Ovary (tissue), 9 donors: ENCODE data around the gene FOXE1. TPM values are rescaled to one million over a fixed set of nuclear protein-coding genes. Genes with fewer than 3 reads are reported as not detected.

Source experiments
- DNase-seq, 5 donors: peaks; one replicate each; pipeline ENCODE4 v3.0.0-alpha.2; 2019 to 2020
- H3K27ac ChIP-seq, 2 donors: fragments of 200-600 bp; one replicate each; pipeline versions ENCODE4 v1.5.1 to v1.8.0; 2019 to 2022
- H3K27me3 ChIP-seq: fragments of 200-600 bp; one replicate; pipeline ENCODE4 v1.8.0; 2022
- H3K36me3 ChIP-seq: fragments of 200-600 bp; sonication (generic); one replicate; pipeline ENCODE4 v1.5.1; 2019
- H3K4me1 ChIP-seq: one replicate; pipeline ENCODE4 v1.8.1; 2013; ENCODE audit warnings: mild to moderate bottlenecking, moderate library complexity; ENCODE audit not compliant: insufficient read depth
- H3K4me3 ChIP-seq: fragments of 200-600 bp; sonication (generic); one replicate; pipeline ENCODE4 v1.5.1; 2017
- H3K9me3 ChIP-seq, 2 donors: fragments of 200-600 bp in 1 of 2; sonication (generic) in 1 of 2; one replicate each; pipeline versions ENCODE4 v1.5.1 to v1.8.1; 2013 to 2019; ENCODE audit warnings: mild to moderate bottlenecking in 1 of 2, moderate library complexity in 1 of 2
- CTCF ChIP-seq, 3 donors: fragments of 450-650 bp in 2 of 3; fragments of 200-600 bp in 1 of 3; IDR thresholded peaks; one replicate each; pipeline versions ENCODE4 v1.5.1 to v1.8.0; 2016 to 2022; ENCODE audit warnings: antibody characterized with exemption in 3 of 3, mild to moderate bottlenecking in 1 of 3
- EP300 ChIP-seq: sonication (generic); formaldehyde crosslinking; IDR thresholded peaks from one replicate; pipeline ENCODE4 v1.6.1; 2017; ENCODE audit warnings: antibody characterized with exemption
- POLR2A ChIP-seq: fragments of 450-650 bp; IDR thresholded peaks from one replicate; pipeline ENCODE4 v1.6.1; 2017; ENCODE audit warnings: antibody characterized with exemption, mild to moderate bottlenecking, moderate library complexity
- WGBS, 3 donors: extraction: QIAGEN DNeasy Blood & Tissue Kit in 1 of 3; methylation state at CpG; one replicate each; pipeline versions ENCODE4 v1.1.5 to v1.1.7; 2013 to 2017; 5-methylcytosine and 5-hydroxymethylcytosine counted together
- intact Hi-C, 4 donors: fragments of 100-400 bp; cut with DNase I; formaldehyde crosslinking; loops; one replicate each; pipeline versions ENCODE4 v1.11.0 to v1.15.1; 2022 to 2023
- polyA plus RNA-seq, 2 donors: library from polyadenylated mRNA; stranded (reverse); fragments of 200-250 nt in 1 of 2; fragments of 350-450 nt in 1 of 2; fragmentation: Illumina TruSeq in 1 of 2; extraction: RNeasy Lipid Tissue Mini Kit (QIAGEN cat#74804) in 1 of 2; gene quantifications; one replicate each; pipeline ENCODE4 v1.2.3, GENCODE V29; 2013 to 2014
- total RNA-seq, 7 donors: library from RNA; depleted of rRNA in 2 of 7; stranded (reverse); fragments of >200 nt in 2 of 7; fragmentation: NEBNext Ultra II Directional in 3 of 7; extraction: Animal tissue kit (Norgen Biotek cat#: 25700) in 3 of 7; gene quantifications; one replicate each; pipeline versions ENCODE4 v1.1.0 to v1.2.4, GENCODE V29; 2016 to 2023
- donor health status: DM: no; HTN: no; CAD: no; lungs with moderate emphysema.
- donor health status: DM: no; HTN: no; CAD: no.
- donor health status: Bipolar disorder and iron deficiency.
- donor health status: DM: yes; HTN: yes; CAD: no.
- donor health status: DM: no; HTN: no; CAD: no.
- donor health status: DM: yes; HTN: yes; CAD: no.

The FOXE1 gene
- total and polyA plus RNA-seq, 9 donors: not detected

GRCh38 chr9:97889941-97890887 lies 37.2 kb downstream of the FOXE1 start:
- no peak for DNase-seq
- TF ChIP-seq EP300 (no peak), POLR2A (no peak), CTCF (IDR thresholded peaks at IDR 0.05) (no peak)
- H3K4me3 ChIP-seq: no peak overlapping the region
- no peaks in the 10 kb centered on the region for H3K36me3 ChIP-seq
- no peaks in the 10 kb centered on the region for H3K27me3 ChIP-seq
- H3K4me1 ChIP-seq: no peaks in the 10 kb centered on the region
- intact Hi-C loops: no loop called here
- no peak overlapping the region for H3K27ac ChIP-seq
- WGBS, 3 donors: 30 to 43% (median 35%) methylated on average over 9 of the region's 9 CpGs
- no peaks in the 10 kb centered on the region for H3K9me3 ChIP-seq

GRCh38 chr9:97891736-97892135 lies 38.7 kb downstream of the FOXE1 start:
- Histone ChIP-seq H3K27ac (no peak overlapping the region), H3K27me3 (no peaks in the 10 kb centered on the region), H3K36me3 (no peaks in the 10 kb centered on the region), H3K4me1 (no peaks in the 10 kb centered on the region), H3K4me3 (no peak overlapping the region), H3K9me3 (no peaks in the 10 kb centered on the region)
- no peak for DNase-seq
- TF ChIP-seq CTCF (IDR thresholded peaks at IDR 0.05) (no peak), POLR2A (no peak), EP300 (no peak)
- 69 to 76% (median 69%) methylated on average over 5 of the region's 5 CpGs for WGBS, 3 donors
- intact Hi-C loops: no loop called here

GRCh38 chr9:97892421-97892820 lies 39.4 kb downstream of the FOXE1 start:
- no peak for DNase-seq
- no peak overlapping the region for H3K27ac ChIP-seq
- TF ChIP-seq CTCF (IDR thresholded peaks at IDR 0.05): no peak
- TF ChIP-seq EP300: no peak
- TF ChIP-seq POLR2A: no peak
- H3K27me3 ChIP-seq: no peaks in the 10 kb centered on the region
- no peaks in the 10 kb centered on the region for H3K4me1 ChIP-seq
- intact Hi-C loops: no loop called here
- no peak overlapping the region for H3K4me3 ChIP-seq
- WGBS, 3 donors: 74 to 94% (median 89%) methylated on average over 2 of the region's 2 CpGs
- no peaks in the 10 kb centered on the region for H3K9me3 ChIP-seq
- no peaks in the 10 kb centered on the region for H3K36me3 ChIP-seq

- intact Hi-C loops: no loop called here
- Histone ChIP-seq H3K9me3 (no peaks in the 10 kb centered on the region), H3K27ac (no peak overlapping the region), H3K4me3 (no peak overlapping the region), H3K4me1 (no peaks in the 10 kb centered on the region), H3K36me3 (no peaks in the 10 kb centered on the region), H3K27me3 (no peaks in the 10 kb centered on the region)
- TF ChIP-seq POLR2A: no peak
- TF ChIP-seq CTCF (IDR thresholded peaks at IDR 0.05): no peak
- TF ChIP-seq EP300: no peak
- WGBS, 3 donors: 83 to 90% (median 89%) methylated on average over 1 of the region's 1 CpG
- DNase-seq: no peak
Observed at GRCh38 chr9:97895211-97895610, 42.2 kb downstream of the FOXE1 start.
